SK-N-MC (cell line): Measurements from ENCODE around the gene APOA1.

Source experiments
- EZH2 ChIP-seq: fragments of 200-600 bp; sonication (generic); IDR thresholded peaks from one replicate; pipeline ENCODE4 v1.6.1; 2017; ENCODE audit warnings: antibody characterized with exemption
- POLR2AphosphoS5 ChIP-seq: IDR thresholded peaks from 2 replicates; pipeline ENCODE4 v1.6.1; 2012; ENCODE audit warnings: mild to moderate bottlenecking, low read depth, low read length, borderline replicate concordance

DNA sequence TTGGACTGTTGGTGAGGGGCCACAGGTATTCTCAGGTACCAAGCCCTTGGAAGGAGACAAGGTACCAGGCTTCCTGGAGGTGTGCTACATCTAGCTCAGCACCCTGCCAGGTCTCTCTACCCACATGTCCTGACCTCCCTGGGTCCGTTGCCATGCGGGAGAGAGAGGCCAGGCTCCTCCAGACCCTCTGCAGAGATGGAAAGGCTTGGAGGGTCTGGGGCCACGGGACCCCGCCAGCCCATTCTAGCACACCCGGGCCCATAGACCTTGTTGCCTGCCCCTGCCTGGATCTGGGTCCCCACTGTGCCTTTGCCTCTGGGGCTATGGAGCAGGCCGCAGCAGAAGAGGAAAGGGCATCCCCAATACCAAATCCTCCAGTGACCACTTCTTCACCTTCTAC, 10.0 kb downstream of the APOA1 start:
- no peak for TF ChIP-seq POLR2AphosphoS5
- TF ChIP-seq EZH2 = no peak
